ENCODE measurements around the gene MID1.

MID1 gene

DNA sequence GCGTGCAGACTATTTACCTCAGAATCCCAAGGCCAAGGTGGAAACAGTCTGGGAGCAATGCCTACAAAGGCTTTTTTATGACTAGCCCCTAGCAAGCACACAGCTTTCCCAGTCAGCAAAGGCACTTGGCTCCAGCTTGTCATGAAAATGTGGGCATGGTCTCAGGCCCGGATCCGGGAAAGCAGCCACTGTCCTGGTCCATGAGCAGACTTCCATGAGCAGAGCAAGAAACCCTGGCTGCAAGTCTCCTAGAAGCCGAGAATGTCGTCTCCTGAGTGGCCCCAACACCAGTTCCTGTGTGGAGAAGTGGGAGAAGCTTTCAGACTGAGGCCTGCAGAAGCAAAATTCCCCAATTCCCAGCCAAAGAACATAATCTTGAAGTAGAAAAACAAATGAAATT, 190.5 kb downstream of the MID1 start:
- no peak for DNase-seq (ENCODE audit: low spot score)

DNA sequence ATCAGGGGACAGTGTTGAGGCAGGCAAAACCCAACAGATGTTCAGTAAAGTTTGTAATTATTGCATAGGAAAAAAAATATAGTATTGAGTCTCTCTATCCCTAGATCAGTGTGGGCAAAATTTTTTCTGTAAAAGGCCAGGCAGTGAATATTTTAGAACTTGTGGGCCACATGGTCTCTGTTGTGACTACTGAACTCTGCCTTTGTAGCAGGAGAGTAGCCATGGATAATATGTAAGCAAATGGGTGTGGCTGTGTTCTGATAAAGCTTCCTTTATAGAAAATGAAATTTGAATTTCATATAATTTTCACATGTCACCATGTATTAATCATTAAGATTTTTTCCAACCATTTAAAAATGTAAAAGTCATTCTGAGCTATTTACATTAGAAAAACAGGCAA, 193.1 kb downstream of the MID1 start:
- DNase-seq (ENCODE audit: low spot score), result no peak

DNA sequence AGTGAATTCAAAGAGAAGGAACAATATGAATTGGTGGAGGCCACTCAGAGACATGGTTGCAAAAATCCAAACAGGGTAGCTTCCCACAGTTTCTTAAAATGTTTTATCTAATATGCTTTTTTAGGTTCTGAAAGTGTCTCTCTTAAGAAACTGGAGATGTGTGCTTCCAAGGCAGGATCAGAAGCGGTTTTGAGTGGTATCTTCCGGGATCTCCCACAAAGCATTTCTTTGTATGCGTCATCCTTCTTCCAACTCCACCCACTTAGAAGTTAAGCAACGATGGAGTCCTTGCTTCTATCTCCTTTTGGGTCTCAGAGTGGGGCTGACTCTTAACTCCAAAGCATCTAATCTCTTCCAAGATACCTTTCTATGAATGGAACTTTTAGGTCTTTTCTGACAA, 196.7 kb downstream of the MID1 start:
- no peak for DNase-seq (ENCODE audit: low spot score)

DNA sequence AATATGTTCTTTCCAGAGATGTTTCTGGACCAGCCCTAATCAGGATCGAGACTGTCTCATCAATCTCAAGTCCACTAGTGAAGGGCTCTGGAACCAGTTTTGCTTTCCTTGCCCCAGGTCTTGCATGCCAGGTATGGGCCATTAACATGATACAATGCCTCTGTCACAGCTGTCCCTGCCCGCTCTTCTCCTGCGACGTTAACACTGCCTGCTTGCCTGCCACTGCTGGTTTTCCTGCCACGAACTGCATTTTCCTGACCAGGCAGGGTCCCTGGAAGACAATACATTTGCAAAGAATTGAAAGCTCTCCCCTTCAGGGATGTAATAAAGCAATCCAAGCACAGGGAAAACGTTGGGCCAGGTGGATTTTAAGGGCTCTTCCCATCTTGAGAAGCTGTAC, 200.3 kb downstream of the MID1 start:
- DNase-seq (ENCODE audit: low spot score), result no peak

DNA sequence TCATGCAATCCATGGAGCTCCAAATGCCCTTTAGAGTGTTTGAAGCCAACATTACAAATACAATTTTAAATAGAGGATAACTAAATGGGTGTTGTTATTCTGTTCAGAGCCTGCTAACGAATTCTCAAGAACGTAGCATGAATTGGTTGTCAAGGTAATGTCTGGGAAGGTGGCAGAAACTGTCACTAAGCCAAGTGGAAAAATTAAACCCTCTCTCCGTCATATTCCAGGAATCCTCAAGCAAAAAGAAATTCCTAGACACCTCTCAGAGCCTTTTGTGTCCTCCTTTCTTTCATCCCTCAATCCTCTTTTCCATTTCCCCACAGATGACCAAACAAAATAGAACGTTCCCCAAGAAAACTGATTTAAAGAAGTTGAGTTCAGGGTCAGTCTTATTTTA, 204.0 kb downstream of the MID1 start:
- DNase-seq (ENCODE audit: low spot score), result peak; percentile 19

DNA sequence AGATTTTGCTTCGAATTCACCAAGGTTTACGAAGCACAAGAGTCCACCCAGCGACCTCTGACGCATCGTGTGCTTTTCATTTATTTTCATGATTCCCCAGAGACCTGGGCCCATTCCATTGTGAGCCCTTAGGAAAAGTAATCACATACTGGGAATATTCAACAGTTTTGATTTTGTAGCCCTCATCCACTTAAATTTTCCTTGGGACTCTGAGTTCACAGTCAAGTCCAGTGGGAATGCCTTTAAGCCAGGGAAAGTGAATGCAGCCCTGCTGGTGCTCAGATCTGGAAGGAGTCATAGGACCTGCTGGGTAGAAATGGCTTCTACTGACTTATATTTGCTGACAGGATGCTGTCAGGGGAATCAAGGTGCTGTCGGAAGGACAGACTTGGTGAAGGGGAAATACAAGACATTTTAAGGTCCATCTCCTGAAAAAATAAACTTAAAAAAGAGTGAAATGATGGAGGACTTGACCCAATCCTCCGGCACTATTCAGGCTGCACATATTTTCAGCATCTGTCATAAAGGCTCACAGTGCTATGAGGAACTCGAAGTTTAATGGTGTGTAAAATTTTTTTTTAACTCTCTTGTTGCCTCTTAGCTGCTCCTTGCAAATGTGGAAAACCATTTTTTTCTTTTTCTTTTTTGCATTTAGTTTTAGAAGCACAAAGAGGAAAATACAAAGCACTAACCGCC, 204.9 kb downstream of the MID1 start:
- DNase-seq (ENCODE audit: low spot score), result peak; percentile 66

DNA sequence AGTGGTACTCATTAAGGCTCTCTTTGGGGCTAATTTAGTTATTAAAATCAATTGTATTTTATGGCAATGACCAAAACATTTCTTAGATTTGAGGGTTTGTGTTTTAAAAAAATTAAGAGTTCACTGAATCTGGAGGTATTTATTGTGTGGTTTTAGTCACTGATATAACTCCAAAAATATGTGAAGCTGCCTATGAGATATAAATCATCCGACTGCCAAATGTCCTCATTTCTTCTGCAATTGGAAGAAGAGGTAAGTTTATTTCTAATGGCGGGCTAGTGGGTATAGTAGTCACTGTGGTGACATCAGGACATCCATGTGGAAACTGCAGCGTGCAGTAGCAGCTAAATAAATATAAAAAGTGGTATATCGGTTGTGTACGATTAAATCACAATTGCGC, 205.5 kb downstream of the MID1 start:
- DNase-seq (ENCODE audit: low spot score), result peak; percentile 47

DNA sequence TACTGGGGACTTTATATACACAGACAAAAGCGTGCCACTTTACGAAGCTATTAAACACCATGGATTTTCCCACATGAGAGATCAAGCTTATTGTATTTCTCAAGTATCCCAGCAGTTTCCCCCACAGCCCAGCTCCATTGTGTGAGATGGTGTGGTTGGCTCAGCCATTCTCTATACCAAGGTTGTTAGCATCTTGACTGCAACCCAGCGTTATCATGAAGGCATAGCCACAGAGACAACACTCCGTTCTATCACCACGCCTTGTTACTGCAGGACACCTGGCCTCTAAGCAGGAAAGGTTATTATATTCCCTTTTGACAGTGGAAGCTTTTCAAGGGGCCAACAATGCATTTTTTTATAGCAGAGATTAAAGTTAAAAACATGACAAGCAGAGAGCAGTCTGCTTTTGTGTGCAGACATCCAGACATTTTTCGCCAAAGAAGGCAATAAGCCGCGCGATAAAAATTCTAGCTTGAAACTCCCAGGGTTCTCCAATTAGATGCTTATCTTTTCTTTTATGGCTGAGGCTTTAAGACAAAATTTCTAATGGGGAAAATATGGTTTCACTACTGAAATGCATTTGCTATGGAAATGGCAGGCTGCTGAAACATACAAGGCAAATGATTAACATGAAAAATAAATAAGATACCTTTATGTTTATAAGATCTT, 206.1 kb downstream of the MID1 start:
- DNase-seq (ENCODE audit: low spot score), result no peak

DNA sequence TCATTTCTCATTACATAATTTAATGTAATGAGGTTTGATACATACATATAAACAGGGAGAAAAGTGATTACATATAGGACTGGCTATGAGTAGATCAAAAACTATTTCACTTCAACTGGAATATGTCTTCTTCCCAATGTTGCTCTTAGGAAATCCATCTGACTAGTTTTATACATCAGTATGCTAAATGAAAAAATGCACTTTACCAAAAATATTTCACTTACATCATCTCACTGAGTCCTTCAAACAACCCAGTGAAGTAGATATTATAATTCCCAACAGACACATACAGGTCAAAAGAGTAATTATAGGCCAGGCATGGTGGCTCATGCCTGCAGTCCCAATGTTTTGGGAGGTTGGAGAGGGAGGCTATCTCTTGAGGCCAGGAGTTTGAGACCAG, 215.9 kb downstream of the MID1 start:
- DNase-seq (ENCODE audit: low spot score), result no peak

DNA sequence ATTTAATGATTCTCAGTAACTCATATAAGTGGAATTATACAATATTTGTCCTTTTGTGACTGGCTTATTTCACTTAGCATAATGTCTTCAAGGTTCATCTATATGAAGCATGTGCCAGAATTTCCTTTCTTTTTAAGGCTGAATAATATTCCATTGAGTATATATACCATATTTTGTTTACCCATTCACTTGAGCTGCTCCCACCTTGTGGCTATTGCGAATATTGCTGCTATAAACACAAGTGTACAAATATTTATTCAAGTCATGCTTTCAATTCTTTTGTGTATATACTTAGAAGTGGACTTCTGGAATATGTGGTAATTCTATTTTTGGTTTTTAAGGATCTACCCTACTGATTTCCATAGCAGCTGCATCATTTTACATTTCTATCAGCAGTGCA, 219.1 kb downstream of the MID1 start:
- DNase-seq (ENCODE audit: low spot score), result no peak

DNA sequence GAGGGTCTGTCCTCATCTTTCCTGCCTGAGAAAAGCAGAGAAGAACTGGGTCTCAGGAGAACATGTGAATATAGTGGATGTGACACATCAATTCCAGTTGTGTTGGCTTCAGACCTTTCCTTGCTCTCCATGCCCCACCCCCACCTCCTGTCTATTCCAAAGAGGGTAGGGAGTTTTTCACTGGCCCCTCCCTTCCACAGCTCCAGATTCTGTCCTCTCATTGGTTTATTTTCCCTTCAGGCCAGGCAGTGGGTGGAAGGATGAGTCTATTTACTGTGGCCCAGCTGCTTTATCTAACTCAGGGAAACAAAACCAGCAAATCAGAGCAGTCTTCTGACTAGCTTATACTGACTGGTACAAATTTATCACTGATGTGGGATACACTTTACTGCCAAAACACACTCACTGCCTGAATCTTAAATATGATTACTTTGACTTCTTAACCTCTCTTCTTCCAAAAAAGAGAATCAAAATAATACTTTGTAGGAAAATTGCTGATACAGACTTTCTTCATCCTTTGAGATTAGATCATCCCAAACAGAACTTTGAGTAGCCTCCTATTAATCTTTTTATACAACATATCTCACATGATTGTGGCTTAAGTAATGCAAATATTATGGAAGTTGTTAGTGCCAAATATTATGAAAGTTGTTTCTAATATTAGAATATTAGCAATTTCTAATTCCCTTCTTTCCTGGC, 221.2 kb downstream of the MID1 start:
- DNase-seq (ENCODE audit: low spot score), result no peak

DNA sequence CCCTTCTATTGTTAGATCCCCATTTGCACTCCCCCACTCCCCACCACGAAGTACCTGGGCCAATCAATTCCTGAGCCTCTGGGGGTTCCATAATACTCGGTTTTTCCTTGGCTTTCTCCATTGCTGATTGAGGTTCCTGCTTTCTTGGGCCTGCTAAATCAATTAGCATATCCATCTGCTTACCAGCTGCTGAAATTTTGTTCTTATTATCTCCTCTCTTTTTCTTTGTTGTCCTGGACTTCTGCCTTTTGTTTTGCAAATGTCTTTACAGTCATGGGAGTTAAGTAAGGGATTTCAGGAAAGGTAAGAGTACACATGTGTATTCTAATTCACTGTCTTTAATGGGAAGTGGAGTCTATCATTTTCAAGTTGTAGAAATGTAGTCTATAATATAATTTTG, 222.2 kb downstream of the MID1 start:
- DNase-seq (ENCODE audit: low spot score), result no peak

DNA sequence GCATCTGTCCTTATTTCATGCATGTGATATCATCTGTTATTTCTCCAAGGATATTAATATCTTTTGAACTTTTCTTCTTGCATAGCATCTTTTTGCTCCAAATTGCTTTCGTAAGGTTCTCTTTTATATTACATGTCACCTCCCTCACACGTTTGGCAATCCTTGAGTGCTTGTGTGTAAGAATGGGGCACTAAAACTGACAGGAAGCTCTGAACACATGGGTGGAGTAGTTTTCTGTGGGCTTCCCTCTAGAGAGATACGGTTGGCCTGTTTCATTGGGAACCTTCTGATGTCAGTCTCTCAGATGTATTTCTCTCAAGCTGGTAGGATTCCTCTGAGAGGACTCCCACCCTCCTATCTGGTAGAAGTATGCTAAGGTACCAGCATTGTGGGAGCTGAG, 223.0 kb downstream of the MID1 start:
- no peak for DNase-seq (ENCODE audit: low spot score)

DNA sequence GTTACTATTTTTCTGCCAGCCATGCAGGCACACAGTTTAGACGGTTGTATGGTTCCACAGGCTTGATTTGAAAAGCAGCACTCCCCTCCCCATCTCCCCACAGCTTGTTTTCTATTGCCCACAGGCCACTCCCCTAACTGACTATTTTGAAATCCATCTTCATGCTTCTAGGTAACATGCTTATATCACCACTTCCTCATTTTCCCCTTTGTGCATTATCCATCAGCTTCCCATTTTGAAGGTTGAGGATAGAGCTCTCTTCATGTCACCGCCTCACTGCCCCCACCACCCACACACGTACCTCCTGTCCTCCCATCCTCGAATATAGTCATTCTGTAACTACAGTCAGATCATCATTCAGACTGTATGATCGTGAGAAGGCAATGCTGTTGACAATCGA, 224.7 kb downstream of the MID1 start:
- DNase-seq (ENCODE audit: low spot score), result no peak
